Neural progenitor cell (in vitro differentiated cells): ENCODE results near the gene PPFIBP1. TPM values are rescaled to one million over a fixed set of nuclear protein-coding genes. Genes with fewer than 3 reads are reported as not detected.

Source experiments
- DNase-seq: peaks from one replicate; pipeline ENCODE4 v3.0.0-alpha.2; 2016; ENCODE audit warnings: low spot score
- H2AFZ ChIP-seq: fragments of 200-600 bp; sonication (generic); replicated peaks from 2 replicates; pipeline ENCODE4 v1.6.1; 2016; ENCODE audit warnings: antibody characterized with exemption
- H3F3A ChIP-seq: fragments of 200-600 bp; sonication (generic); 2 replicates; pipeline ENCODE4 v1.6.1; 2016; ENCODE audit warnings: antibody characterized with exemption, low read depth
- H3K27ac ChIP-seq: fragments of 200-600 bp; sonication (generic); 2 replicates; pipeline ENCODE4 v1.5.1; 2016; ENCODE audit warnings: mild to moderate bottlenecking
- H3K27me3 ChIP-seq: fragments of 200-600 bp; sonication (generic); 2 replicates; pipeline ENCODE4 v1.6.1; 2016; ENCODE audit warnings: mild to moderate bottlenecking, moderate library complexity
- H3K36me3 ChIP-seq: fragments of 200-600 bp; sonication (generic); 2 replicates; pipeline ENCODE4 v1.5.1; 2016
- H3K4me1 ChIP-seq: fragments of 200-600 bp; sonication (generic); 2 replicates; pipeline ENCODE4 v1.6.1; 2016; ENCODE audit warnings: mixed run types
- H3K4me2 ChIP-seq: fragments of 200-600 bp; sonication (generic); 2 replicates; pipeline ENCODE4 v1.6.1; 2016
- H3K4me3 ChIP-seq: fragments of 200-600 bp; sonication (generic); 2 replicates; pipeline ENCODE4 v1.5.1; 2016
- H3K79me2 ChIP-seq: fragments of 200-600 bp; sonication (generic); 2 replicates; pipeline ENCODE4 v1.6.1; 2016; ENCODE audit warnings: low read depth
- H3K9ac ChIP-seq: fragments of 200-600 bp; sonication (generic); 2 replicates; pipeline ENCODE4 v1.6.1; 2016
- H3K9me3 ChIP-seq: fragments of 200-600 bp; sonication (generic); 2 replicates; pipeline ENCODE4 v1.5.1; 2016; ENCODE audit warnings: low read depth
- H4K20me1 ChIP-seq: fragments of 200-600 bp; sonication (generic); 2 replicates; pipeline ENCODE4 v1.6.1; 2016; ENCODE audit warnings: low read depth
- H3K27ac Mint-ChIP-seq: 3 replicates; pipeline ENCODE4 v1.8.0; 2021; ENCODE audit warnings: mixed read lengths
- H3K27me3 Mint-ChIP-seq: 2 replicates; pipeline ENCODE4 v1.8.0; 2022; ENCODE audit warnings: low read depth, mild to moderate bottlenecking, inconsistent platforms, moderate library complexity, mixed read lengths; ENCODE audit not compliant: insufficient read depth
- H3K36me3 Mint-ChIP-seq: 3 replicates; pipeline ENCODE4 v1.8.0; 2021; ENCODE audit warnings: mixed read lengths
- H3K4me1 Mint-ChIP-seq: 3 replicates; pipeline ENCODE4 v1.8.0; 2021; ENCODE audit warnings: mixed read lengths
- H3K4me3 Mint-ChIP-seq: 3 replicates; pipeline ENCODE4 v1.8.0; 2021; ENCODE audit warnings: mild to moderate bottlenecking, moderate library complexity, mixed read lengths
- H3K9me3 Mint-ChIP-seq: 3 replicates; pipeline ENCODE4 v1.8.0; 2020; ENCODE audit warnings: mixed read lengths
- CTCF ChIP-seq: fragments of 200-600 bp; sonication (generic); IDR thresholded peaks from 2 replicates; pipeline ENCODE4 v1.5.1; 2017; ENCODE audit warnings: antibody characterized with exemption, mild to moderate bottlenecking
- EZH2 ChIP-seq: fragments of 200-600 bp; sonication (generic); IDR thresholded peaks from 2 replicates; pipeline ENCODE4 v1.6.1; 2017; ENCODE audit warnings: antibody characterized with exemption, mild to moderate bottlenecking, moderate library complexity
- EZH2phosphoT487 ChIP-seq: fragments of 200-600 bp; sonication (generic); IDR thresholded peaks from 2 replicates; pipeline ENCODE4 v1.6.1; 2017; ENCODE audit warnings: antibody characterized with exemption
- total RNA-seq: library from RNA; depleted of rRNA; stranded (reverse); fragments of >200 nt; gene quantifications from 2 replicates; pipeline ENCODE4 v1.2.3, GENCODE V29; 2015; ENCODE audit warnings: low replicate concordance

Gene PPFIBP1
- 36.5 and 61.7 TPM in 2 replicates for total RNA-seq

- peaks cover 5% of the 10 kb centered on the region for H4K20me1 ChIP-seq
- peak within 1 kb of the TSS; percentile 92 for H3K27ac ChIP-seq
- H3K4me1 ChIP-seq = peaks cover 28% of the 10 kb centered on the region
- peaks cover 41% of the 10 kb centered on the region for H3K79me2 ChIP-seq
- H3K9me3 Mint-ChIP-seq = no peaks in the 10 kb centered on the region
- peak within 1 kb of the TSS; percentile 75 for H2AFZ ChIP-seq
- H3K27me3 Mint-ChIP-seq = peaks cover 6% of the 10 kb centered on the region
- H3K4me1 Mint-ChIP-seq = peaks cover 16% of the 10 kb centered on the region
- peak within 1 kb of the TSS; percentile 96 for H3K4me2 ChIP-seq
- peak within 1 kb of the TSS; percentile 88 for H3K27ac Mint-ChIP-seq
- H3F3A ChIP-seq = peaks cover 23% of the 10 kb centered on the region
- peak within 1 kb of the TSS; percentile 85 for H3K4me3 ChIP-seq
- no peak for TF ChIP-seq EZH2
- peak; percentile 16 for TF ChIP-seq CTCF
- no peak for TF ChIP-seq EZH2phosphoT487
- no peaks in the 10 kb centered on the region for H3K36me3 ChIP-seq
- H3K27me3 ChIP-seq = no peaks in the 10 kb centered on the region
- H3K36me3 Mint-ChIP-seq = no peaks in the 10 kb centered on the region
- DNase-seq = peak; percentile 97
- no peaks in the 10 kb centered on the region for H3K9me3 ChIP-seq
- H3K4me3 Mint-ChIP-seq = peak within 1 kb of the TSS; percentile 87
- H3K9ac ChIP-seq = peak within 1 kb of the TSS; percentile 54
These were observed at the start of gene PPFIBP1 for GRCh38 chr12:27523642-27524493. TSS of gene PPFIBP1 (plus strand) at chr12:27524206. CDS start at chr12:27633397, 109,191 bp downstream.

- Mint-ChIP-seq H3K9me3 (peaks cover 16% of the 10 kb centered on the region), H3K4me1 (no peaks in the 10 kb centered on the region), H3K27me3 (no peaks in the 10 kb centered on the region), H3K36me3 (no peaks in the 10 kb centered on the region), H3K27ac (no peak overlapping the region), H3K4me3 (no peak overlapping the region)
- H3K4me1 ChIP-seq = no peaks in the 10 kb centered on the region
- no peaks in the 10 kb centered on the region for H3K36me3 ChIP-seq
- H2AFZ ChIP-seq = no peak overlapping the region
- no peaks in the 10 kb centered on the region for H4K20me1 ChIP-seq
- DNase-seq = no peak
- H3K9me3 ChIP-seq = peaks cover 13% of the 10 kb centered on the region
- H3K79me2 ChIP-seq = no peaks in the 10 kb centered on the region
- H3K27ac ChIP-seq = no peak overlapping the region
- H3F3A ChIP-seq = no peaks in the 10 kb centered on the region
- no peak overlapping the region for H3K4me2 ChIP-seq
- TF ChIP-seq EZH2phosphoT487 = no peak
- no peak for TF ChIP-seq CTCF
- TF ChIP-seq EZH2 = no peak
- H3K27me3 ChIP-seq = no peaks in the 10 kb centered on the region
- no peak overlapping the region for H3K9ac ChIP-seq
- no peak overlapping the region for H3K4me3 ChIP-seq
These were observed 49.7 kb upstream of the PPFIBP1 start for GRCh38 chr12:27474344-27474743.

GRCh38 chr12:27477049-27477448, 47.0 kb upstream of the PPFIBP1 start:
- H3K4me1 Mint-ChIP-seq = no peaks in the 10 kb centered on the region
- no peak overlapping the region for H3K4me3 Mint-ChIP-seq
- H3K27me3 Mint-ChIP-seq = no peaks in the 10 kb centered on the region
- Histone ChIP-seq H3K79me2 (no peaks in the 10 kb centered on the region), H3K27me3 (no peaks in the 10 kb centered on the region), H3K9ac (no peak overlapping the region), H3F3A (no peaks in the 10 kb centered on the region), H3K27ac (no peak overlapping the region), H4K20me1 (no peaks in the 10 kb centered on the region), H3K4me3 (no peak overlapping the region), H3K4me2 (no peak overlapping the region), H3K9me3 (peaks cover 13% of the 10 kb centered on the region), H3K36me3 (no peaks in the 10 kb centered on the region), H3K4me1 (no peaks in the 10 kb centered on the region), H2AFZ (no peak overlapping the region)
- H3K9me3 Mint-ChIP-seq = peaks cover 16% of the 10 kb centered on the region
- no peak overlapping the region for H3K27ac Mint-ChIP-seq
- TF ChIP-seq CTCF = no peak
- no peak for TF ChIP-seq EZH2phosphoT487
- no peak for TF ChIP-seq EZH2
- H3K36me3 Mint-ChIP-seq = no peaks in the 10 kb centered on the region
- no peak for DNase-seq
